ENCODE data around the gene OPA3.

OPA3 gene

GRCh38 chr19:45500918-45501729 is 83.5 kb downstream of the OPA3 start:
- DNase-seq, result no peak

GRCh38 chr19:45499196-45500180 is 85.1 kb downstream of the OPA3 start:
- DNase-seq, result no peak

- DNase-seq, result peak; percentile 49
Measured at GRCh38 chr19:45498411-45499195, 86.0 kb downstream of the OPA3 start, which contains the start of gene PPM1N. Gene PPM1N, plus strand, starts transcription at chr19:45498443. Its CDS starts 30 bp downstream, at chr19:45498473.

GRCh38 chr19:45497791-45498190 is 86.8 kb downstream of the OPA3 start:
- no peak for DNase-seq

GRCh38 chr19:45496349-45496953 is 88.2 kb downstream of the OPA3 start:
- DNase-seq, result peak; percentile 33

GRCh38 chr19:45495178-45495577 is 89.4 kb downstream of the OPA3 start:
- DNase-seq, result no peak

- DNase-seq, result no peak
Measured at GRCh38 chr19:45494261-45494916, 90.2 kb downstream of the OPA3 start.

- DNase-seq, result no peak
Measured at GRCh38 chr19:45492627-45493470, 91.8 kb downstream of the OPA3 start.

- DNase-seq, result no peak
Measured at GRCh38 chr19:45492137-45492626, 92.4 kb downstream of the OPA3 start.

- DNase-seq, result no peak
Measured at GRCh38 chr19:45489216-45489855, 95.3 kb downstream of the OPA3 start.

- no peak for DNase-seq
Measured at GRCh38 chr19:45488708-45489107, 95.9 kb downstream of the OPA3 start.

GRCh38 chr19:45485305-45486077 is 99.1 kb downstream of the OPA3 start:
- peak; percentile 90 for DNase-seq

- DNase-seq, result no peak
Measured at GRCh38 chr19:45484273-45484945, 100.2 kb downstream of the OPA3 start.

- DNase-seq, result no peak
Measured at GRCh38 chr19:45483033-45483432, 101.6 kb downstream of the OPA3 start.

GRCh38 chr19:45478454-45479238 is 106.0 kb downstream of the OPA3 start:
- peak; percentile 39 for DNase-seq

GRCh38 chr19:45477713-45478453 is 106.7 kb downstream of the OPA3 start:
- DNase-seq, result no peak

Data from activated gamma-delta T cell (primary cell).